Colonic mucosa (tissue), 4 donors: Measurements from ENCODE around the gene PREX1. TPM values are rescaled to one million over a fixed set of nuclear protein-coding genes. Genes with fewer than 3 reads are reported as not detected.

Experiments
- DNase-seq: peaks from one replicate; pipeline ENCODE4 v3.0.0-alpha.2; 2020
- H3K27ac ChIP-seq: fragments of 200-600 bp; one replicate; pipeline ENCODE4 v1.8.0; 2021
- H3K27me3 ChIP-seq: fragments of 200-600 bp; one replicate; pipeline ENCODE4 v1.8.0; 2021
- H3K36me3 ChIP-seq: fragments of 200-600 bp; one replicate; pipeline ENCODE4 v1.8.0; 2021
- H3K4me1 ChIP-seq: fragments of 200-600 bp; one replicate; pipeline ENCODE4 v1.8.0; 2021; ENCODE audit warnings: mild to moderate bottlenecking
- H3K4me3 ChIP-seq: fragments of 200-600 bp; one replicate; pipeline ENCODE4 v1.8.0; 2021
- H3K9ac ChIP-seq, 2 donors: one replicate each; pipeline ENCODE4 v1.7.0; 2013; ENCODE audit warnings: control low read depth in 2 of 2, low read depth in 2 of 2, low read length in 2 of 2
- H3K9me3 ChIP-seq: fragments of 200-600 bp; one replicate; pipeline ENCODE4 v1.8.0; 2021
- intact Hi-C: fragments of 100-400 bp; cut with DNase I; formaldehyde crosslinking; loops from one replicate; pipeline ENCODE4 v1.14.1; 2022
- total RNA-seq, 2 donors: library from RNA; stranded (reverse); fragmentation: NEBNext Ultra II Directional in 1 of 2; extraction: Animal tissue kit (Norgen Biotek cat#: 25700) in 1 of 2; gene quantifications; one replicate each; pipeline ENCODE4 v1.2.1, GENCODE V29; 2021
- TF ChIP-seq, protein P1 (sequence below): fragments of 200-600 bp; IDR thresholded peaks from one replicate; pipeline ENCODE4 v1.8.0; 2022; ENCODE audit warnings: antibody characterized with exemption, mild to moderate bottlenecking
- donor health status: healthy.
- donor health status: DM: no; HTN: no; CAD: no.
- donor health status: DM: no; HTN: no; CAD: no.

PREX1 gene
- total RNA-seq, 2 donors from 2014 or later: 7.2 to 24.6 TPM

DNA sequence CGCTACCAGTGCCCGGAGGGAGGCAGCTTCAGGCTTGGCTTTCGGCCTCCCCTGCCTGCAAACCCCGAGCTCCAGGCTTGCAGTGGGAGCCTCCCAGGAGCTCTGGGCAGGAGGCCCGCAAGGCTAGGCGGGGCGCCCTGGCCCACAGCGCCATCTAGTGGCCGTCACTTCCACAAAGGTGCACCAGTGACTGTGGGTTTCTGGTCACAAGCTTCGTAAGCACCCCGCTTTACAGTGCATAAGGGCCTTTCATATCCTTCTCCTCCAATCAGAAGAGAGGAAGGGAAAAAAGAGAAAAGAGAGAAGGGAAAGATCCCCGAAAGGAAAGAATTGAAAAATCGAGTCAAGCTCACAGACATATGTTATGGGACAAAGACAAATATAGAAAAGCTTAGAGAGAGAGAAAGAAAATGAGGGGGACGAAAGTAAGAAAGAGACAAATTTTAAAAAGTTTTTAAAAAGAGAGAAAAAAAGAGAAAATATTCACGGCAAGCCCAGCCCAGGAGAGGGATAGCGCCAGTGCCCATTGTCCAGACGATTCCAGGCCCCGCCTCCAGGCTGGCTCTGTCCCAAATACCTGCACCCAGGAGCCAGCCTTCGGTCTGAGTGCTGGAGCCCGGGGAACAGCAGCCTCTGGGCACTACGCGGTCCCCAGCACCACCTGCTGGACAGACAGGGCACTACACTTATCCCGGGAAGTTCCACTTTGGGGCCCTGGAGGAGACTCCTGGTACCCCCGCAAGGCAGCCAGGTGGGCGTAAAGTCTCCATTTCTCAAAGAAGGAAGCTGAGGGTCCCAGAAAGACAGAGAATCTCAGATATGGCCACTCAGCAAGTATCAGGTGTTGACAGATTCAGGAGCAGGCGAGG lies 207.1 kb downstream of the PREX1 start:
- TF ChIP-seq, protein P1, sequence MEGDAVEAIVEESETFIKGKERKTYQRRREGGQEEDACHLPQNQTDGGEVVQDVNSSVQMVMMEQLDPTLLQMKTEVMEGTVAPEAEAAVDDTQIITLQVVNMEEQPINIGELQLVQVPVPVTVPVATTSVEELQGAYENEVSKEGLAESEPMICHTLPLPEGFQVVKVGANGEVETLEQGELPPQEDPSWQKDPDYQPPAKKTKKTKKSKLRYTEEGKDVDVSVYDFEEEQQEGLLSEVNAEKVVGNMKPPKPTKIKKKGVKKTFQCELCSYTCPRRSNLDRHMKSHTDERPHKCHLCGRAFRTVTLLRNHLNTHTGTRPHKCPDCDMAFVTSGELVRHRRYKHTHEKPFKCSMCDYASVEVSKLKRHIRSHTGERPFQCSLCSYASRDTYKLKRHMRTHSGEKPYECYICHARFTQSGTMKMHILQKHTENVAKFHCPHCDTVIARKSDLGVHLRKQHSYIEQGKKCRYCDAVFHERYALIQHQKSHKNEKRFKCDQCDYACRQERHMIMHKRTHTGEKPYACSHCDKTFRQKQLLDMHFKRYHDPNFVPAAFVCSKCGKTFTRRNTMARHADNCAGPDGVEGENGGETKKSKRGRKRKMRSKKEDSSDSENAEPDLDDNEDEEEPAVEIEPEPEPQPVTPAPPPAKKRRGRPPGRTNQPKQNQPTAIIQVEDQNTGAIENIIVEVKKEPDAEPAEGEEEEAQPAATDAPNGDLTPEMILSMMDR: peak; percentile 84
- no peak overlapping the region for H3K27ac ChIP-seq
- H3K36me3 ChIP-seq: no peaks in the 10 kb centered on the region
- H3K9me3 ChIP-seq: no peaks in the 10 kb centered on the region
- intact Hi-C loops: loop anchor here (2.0 to 5.0 kb wide), 5 partner anchors 73 to 956 kb away; partner anchors contain the start of gene SULF2
- peaks cover 4% of the 10 kb centered on the region for H3K4me1 ChIP-seq
- no peaks in the 10 kb centered on the region for H3K27me3 ChIP-seq
- DNase-seq: peak; percentile 94
- no peak overlapping the region for H3K4me3 ChIP-seq
- H3K9ac ChIP-seq: no peak overlapping the region

DNA sequence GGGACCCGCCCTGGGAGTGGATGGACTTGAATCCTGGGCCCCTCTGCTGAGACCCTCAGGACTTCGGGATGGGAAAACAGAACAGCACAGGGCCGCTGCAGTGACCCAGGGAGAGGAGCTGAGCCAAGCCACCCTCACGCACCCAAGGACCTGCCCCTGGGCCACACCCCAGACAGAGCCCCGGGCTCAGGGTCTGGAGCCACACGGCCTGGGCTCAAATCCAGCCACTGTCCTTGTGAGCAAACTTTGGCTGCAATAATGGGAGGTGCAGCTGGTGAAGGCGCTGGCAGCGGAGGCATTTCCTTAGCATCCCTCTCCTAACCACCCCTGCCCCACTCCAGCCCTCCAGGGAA lies 207.7 kb downstream of the PREX1 start:
- H3K4me3 ChIP-seq: no peak overlapping the region

DNA sequence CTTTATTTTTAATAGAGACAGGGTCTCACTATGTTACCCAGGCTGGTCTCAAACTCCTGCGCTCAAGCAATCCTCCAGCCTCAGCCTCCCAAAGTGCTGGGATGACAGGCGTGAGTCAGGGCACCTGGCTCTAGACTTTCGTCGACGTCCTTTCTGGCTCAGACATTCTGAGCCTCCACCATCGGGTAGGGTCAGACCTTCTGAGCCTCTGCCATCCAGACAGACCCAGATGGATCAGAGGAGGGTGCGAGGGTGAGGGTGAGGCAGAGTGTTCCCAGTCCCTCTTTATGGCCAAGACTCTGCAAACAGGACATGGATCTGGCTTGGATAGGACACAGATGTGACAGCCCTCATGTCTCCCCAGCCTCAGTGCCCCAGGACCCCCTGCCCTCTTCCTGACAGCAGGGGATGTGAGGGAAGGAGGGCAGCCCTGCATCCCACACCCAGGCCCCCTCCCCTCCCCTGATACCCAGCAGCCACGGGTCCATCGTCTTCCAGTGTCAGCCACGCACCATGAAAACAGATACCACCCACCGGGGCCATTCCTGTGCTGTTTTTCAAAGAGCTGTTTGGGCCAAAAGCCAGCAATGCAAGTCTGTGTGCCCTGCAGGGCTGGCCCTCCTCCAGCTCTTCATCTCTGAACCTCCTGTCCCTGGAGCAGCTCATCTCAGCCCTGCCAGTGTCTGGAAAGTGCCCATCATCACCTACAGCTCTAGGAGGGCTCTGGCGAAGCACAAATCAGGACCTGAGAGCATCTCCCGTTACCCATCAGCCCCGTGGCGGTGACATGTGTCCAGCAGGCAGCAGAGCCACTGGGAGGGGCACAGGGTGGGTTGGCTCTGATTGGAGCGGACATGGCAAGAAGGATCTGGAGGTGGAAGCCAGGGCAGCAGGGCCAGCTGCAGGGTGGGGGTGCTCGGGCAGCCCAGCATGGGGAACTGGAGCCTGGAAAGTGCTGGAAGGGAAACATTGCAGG lies 208.4 kb downstream of the PREX1 start:
- intact Hi-C loops: loop anchor here (2.0 to 5.0 kb wide), 5 partner anchors 72 to 955 kb away; partner anchors contain the start of gene SULF2
- Histone ChIP-seq H3K36me3 (no peaks in the 10 kb centered on the region), H3K4me1 (peaks cover 4% of the 10 kb centered on the region), H3K9me3 (no peaks in the 10 kb centered on the region), H3K4me3 (no peak overlapping the region), H3K9ac (no peak overlapping the region), H3K27me3 (no peaks in the 10 kb centered on the region), H3K27ac (no peak overlapping the region)
- TF ChIP-seq, protein P1: no peak
- no peak for DNase-seq

More for the DNA sequence above, 207.7 kb downstream of the PREX1 start:
- intact Hi-C loops: loop anchor here (2.0 to 5.0 kb wide), 5 partner anchors 73 to 955 kb away; partner anchors contain the start of gene SULF2
- Histone ChIP-seq H3K9me3 (no peaks in the 10 kb centered on the region), H3K9ac (no peak overlapping the region), H3K27ac (no peak overlapping the region), H3K4me1 (peaks cover 4% of the 10 kb centered on the region), H3K36me3 (no peaks in the 10 kb centered on the region), H3K27me3 (no peaks in the 10 kb centered on the region)
- TF ChIP-seq, protein P1: no peak
- no peak for DNase-seq

DNA sequence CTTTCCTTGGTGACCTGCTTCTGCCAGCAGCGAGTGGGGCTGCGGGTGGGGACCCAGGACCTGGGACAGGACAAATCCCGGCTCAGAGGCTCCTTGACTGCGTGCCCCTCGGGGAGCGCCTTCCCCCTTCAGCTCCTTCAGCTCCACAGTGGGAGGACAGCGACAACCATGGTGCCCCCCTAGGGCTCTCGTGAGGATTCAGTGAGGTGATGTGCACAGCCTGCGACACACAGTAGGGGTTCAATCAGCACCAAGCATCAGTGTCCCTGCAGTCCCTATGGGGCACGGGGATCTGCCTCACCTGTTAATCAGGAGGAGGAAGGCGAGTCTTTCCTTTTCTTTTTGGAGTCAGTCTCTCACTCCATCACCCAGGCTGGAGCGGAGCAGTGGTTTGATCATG lies 209.2 kb downstream of the PREX1 start:
- Histone ChIP-seq H3K27me3 (no peaks in the 10 kb centered on the region), H3K9ac (no peak overlapping the region), H3K27ac (no peak overlapping the region), H3K4me3 (no peak overlapping the region), H3K4me1 (peaks cover 4% of the 10 kb centered on the region), H3K36me3 (no peaks in the 10 kb centered on the region), H3K9me3 (no peaks in the 10 kb centered on the region)
- TF ChIP-seq, protein P1: no peak
- DNase-seq: no peak
- intact Hi-C loops: no loop called here

DNA sequence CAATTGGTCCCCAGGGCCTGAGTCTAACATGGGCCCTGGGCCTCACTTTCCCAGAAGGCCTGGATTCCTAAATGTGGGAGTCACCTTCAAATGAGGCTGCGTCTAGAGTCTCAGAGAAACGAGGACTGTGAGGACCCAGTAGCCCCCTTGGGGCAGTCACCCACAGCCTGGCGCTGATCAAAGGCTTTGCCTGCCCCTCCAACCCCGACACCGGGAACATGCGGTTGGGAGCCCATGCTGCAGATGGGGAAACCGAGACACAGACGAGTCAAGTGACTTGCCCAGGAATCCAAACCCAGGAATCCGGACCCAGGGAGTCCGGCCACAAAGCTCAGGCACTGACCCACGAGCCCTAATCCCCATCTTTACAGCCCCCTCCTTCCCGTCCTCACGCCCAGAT lies 209.7 kb downstream of the PREX1 start:
- H3K4me3 ChIP-seq: no peak overlapping the region
- H3K4me1 ChIP-seq: peaks cover 4% of the 10 kb centered on the region
- TF ChIP-seq, protein P1: no peak
- DNase-seq: no peak
- H3K27ac ChIP-seq: no peak overlapping the region
- H3K27me3 ChIP-seq: no peaks in the 10 kb centered on the region
- intact Hi-C loops: no loop called here
- H3K9me3 ChIP-seq: no peaks in the 10 kb centered on the region
- H3K36me3 ChIP-seq: no peaks in the 10 kb centered on the region
- H3K9ac ChIP-seq: no peak overlapping the region
